Neural cell (in vitro differentiated cells): ENCODE data around the gene ARFGAP3. TPM values are rescaled to one million over a fixed set of nuclear protein-coding genes. Genes with fewer than 3 reads are reported as not detected.

Experiments
- H2AFZ ChIP-seq: fragments of 200-600, 300-800 bp; sonication (generic), shearing (Covaris generic); 2 replicates; pipeline ENCODE4 v1.6.0; 2014; ENCODE audit warnings: low read depth, mild to moderate bottlenecking, antibody characterized with exemption, low read length, moderate library complexity
- H3F3A ChIP-seq: fragments of 200-600 bp; shearing (Covaris generic); 2 replicates; pipeline ENCODE4 v1.6.1; 2016; ENCODE audit warnings: mild to moderate bottlenecking, moderate library complexity, mixed read lengths, antibody characterized with exemption, low read length; ENCODE audit not compliant: insufficient read depth, poor library complexity, severe bottlenecking
- H3K27ac ChIP-seq: fragments of 200-600, 300-800 bp; sonication (generic), shearing (Covaris generic); 2 replicates; pipeline ENCODE4 v1.5.1; 2014; ENCODE audit warnings: mild to moderate bottlenecking, low read length, moderate library complexity
- H3K27me3 ChIP-seq: fragments of 300-800, 200-600 bp; sonication (generic), shearing (Covaris generic); 2 replicates; pipeline ENCODE4 v1.6.0; 2014; ENCODE audit warnings: mild to moderate bottlenecking, low read depth, low read length, moderate library complexity; ENCODE audit not compliant: insufficient read depth
- H3K36me3 ChIP-seq: fragments of 300-800, 200-600 bp; sonication (generic), shearing (Covaris generic); 2 replicates; pipeline ENCODE4 v1.5.1; 2014; ENCODE audit warnings: mild to moderate bottlenecking, antibody characterized with exemption, low read length, moderate library complexity; ENCODE audit not compliant: insufficient read depth
- H3K4me2 ChIP-seq: fragments of 300-800, 200-600 bp; sonication (generic), shearing (Covaris generic); 2 replicates; pipeline ENCODE4 v1.6.0; 2014; ENCODE audit warnings: mild to moderate bottlenecking, low read length
- H3K4me3 ChIP-seq: fragments of 300-800, 200-600 bp; sonication (generic), shearing (Covaris generic); 2 replicates; pipeline ENCODE4 v1.5.1; 2014; ENCODE audit warnings: mild to moderate bottlenecking, low read length, moderate library complexity
- H3K79me2 ChIP-seq: fragments of 200-600 bp; shearing (Covaris generic); replicated peaks from 2 replicates; pipeline ENCODE4 v1.6.0; 2014; ENCODE audit warnings: mild to moderate bottlenecking, low read length, moderate library complexity; ENCODE audit not compliant: insufficient read depth
- H3K9ac ChIP-seq: fragments of 300-800, 200-600 bp; sonication (generic), shearing (Covaris generic); 2 replicates; pipeline ENCODE4 v1.6.1; 2016; ENCODE audit warnings: mild to moderate bottlenecking, low read length, mixed read lengths
- H3K9me2 ChIP-seq: fragments of 200-600 bp; shearing (Covaris generic); 2 replicates; pipeline ENCODE4 v1.6.1; 2016; ENCODE audit warnings: mild to moderate bottlenecking, low read length, mixed read lengths; ENCODE audit not compliant: insufficient read depth
- H3K9me3 ChIP-seq: fragments of 200-600, 300-800 bp; sonication (generic), shearing (Covaris generic); 2 replicates; pipeline ENCODE4 v1.6.1; 2016; ENCODE audit warnings: mild to moderate bottlenecking, mixed run types, low read length, moderate library complexity, mixed read lengths
- H4K20me1 ChIP-seq: fragments of 200-600 bp; shearing (Covaris generic); 2 replicates; pipeline ENCODE4 v1.6.1; 2016; ENCODE audit warnings: mild to moderate bottlenecking, mixed run types; ENCODE audit not compliant: insufficient read depth
- EP300 ChIP-seq: fragments of 450-650 bp; conservative IDR thresholded peaks from 2 replicates; pipeline ENCODE4 v1.6.1; 2014; ENCODE audit warnings: antibody characterized with exemption, mild to moderate bottlenecking, moderate library complexity; ENCODE audit not compliant: poor library complexity, severe bottlenecking
- EZH2 ChIP-seq: fragments of 200-600, 300-800 bp; shearing (Covaris generic), sonication (generic); IDR thresholded peaks from 2 replicates; pipeline ENCODE4 v1.6.1; 2014; ENCODE audit warnings: antibody characterized with exemption, low read length, borderline replicate concordance, mild to moderate bottlenecking; ENCODE audit not compliant: insufficient read depth, poor library complexity, severe bottlenecking
- MXI1 ChIP-seq: fragments of 450-650 bp; conservative IDR thresholded peaks from 2 replicates; pipeline ENCODE4 v1.6.1; 2014; ENCODE audit warnings: antibody characterized with exemption, mild to moderate bottlenecking; ENCODE audit not compliant: poor library complexity, severe bottlenecking
- POLR2AphosphoS5 ChIP-seq: IDR thresholded peaks from 2 replicates; pipeline ENCODE4 v1.6.1; 2012
- RAD21 ChIP-seq: fragments of 450-650 bp; conservative IDR thresholded peaks from 2 replicates; pipeline ENCODE4 v1.6.1; 2014; ENCODE audit warnings: antibody characterized with exemption, mild to moderate bottlenecking, moderate library complexity
- SMC3 ChIP-seq: fragments of 450-650 bp; conservative IDR thresholded peaks from 2 replicates; pipeline ENCODE4 v1.6.1; 2014; ENCODE audit warnings: antibody characterized with exemption, mild to moderate bottlenecking, moderate library complexity; ENCODE audit not compliant: poor library complexity
- TAF1 ChIP-seq: IDR thresholded peaks from 2 replicates; pipeline ENCODE4 v1.6.1; 2012; ENCODE audit warnings: low read depth
- polyA plus RNA-seq: library from polyadenylated mRNA; depleted of rRNA; stranded (reverse); fragments of >200 nt; gene quantifications from 2 replicates; pipeline ENCODE4 v1.2.3, GENCODE V29; 2014
- TF ChIP-seq, protein P1 (sequence below): fragments of 450-650 bp; IDR thresholded peaks from 2 replicates; pipeline ENCODE4 v1.5.1; 2014; ENCODE audit warnings: antibody characterized with exemption, mild to moderate bottlenecking, moderate library complexity; ENCODE audit not compliant: poor library complexity, severe bottlenecking
- TF ChIP-seq, protein P2 (sequence below): IDR thresholded peaks from 2 replicates; pipeline ENCODE4 v1.6.1; 2012; ENCODE audit warnings: borderline replicate concordance

ARFGAP3 gene
- polyA plus RNA-seq, 1 donor from 2014 or later = 80.7 TPM

DNA sequence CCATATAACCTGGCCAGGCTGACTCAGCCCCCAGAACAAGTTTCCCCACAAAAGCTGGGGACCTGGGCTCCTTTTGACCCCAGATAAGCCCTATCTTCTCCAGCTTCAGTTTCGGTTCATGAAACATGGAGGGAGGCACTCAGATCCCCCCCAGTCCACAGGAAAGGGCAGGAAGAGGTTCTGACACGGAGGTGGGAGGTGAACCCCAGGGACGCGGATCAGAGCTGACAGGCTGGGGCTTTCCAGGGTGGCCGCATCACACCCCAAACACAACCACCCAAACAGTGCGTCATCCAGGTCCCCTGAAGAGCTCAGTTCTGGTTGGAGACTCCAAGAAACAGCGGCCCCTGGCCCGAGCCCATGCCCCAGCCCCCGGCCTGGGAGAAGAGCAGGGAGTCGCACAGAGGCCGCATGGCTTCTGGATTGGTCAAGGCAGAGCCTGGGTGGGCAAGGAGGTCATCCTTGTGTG is 92.1 kb downstream of the ARFGAP3 start:
- no peaks in the 10 kb centered on the region for H4K20me1 ChIP-seq
- no peak overlapping the region for H3K9ac ChIP-seq
- no peaks in the 10 kb centered on the region for H3K9me3 ChIP-seq
- no peaks in the 10 kb centered on the region for H3K36me3 ChIP-seq
- no peaks in the 10 kb centered on the region for H3K27me3 ChIP-seq
- no peak overlapping the region for H3K27ac ChIP-seq
- TF ChIP-seq SMC3 (no peak), EZH2 (no peak), RAD21 (no peak), EP300 (no peak), TAF1 (no peak), POLR2AphosphoS5 (no peak), MXI1 (no peak)
- TF ChIP-seq, protein P1, sequence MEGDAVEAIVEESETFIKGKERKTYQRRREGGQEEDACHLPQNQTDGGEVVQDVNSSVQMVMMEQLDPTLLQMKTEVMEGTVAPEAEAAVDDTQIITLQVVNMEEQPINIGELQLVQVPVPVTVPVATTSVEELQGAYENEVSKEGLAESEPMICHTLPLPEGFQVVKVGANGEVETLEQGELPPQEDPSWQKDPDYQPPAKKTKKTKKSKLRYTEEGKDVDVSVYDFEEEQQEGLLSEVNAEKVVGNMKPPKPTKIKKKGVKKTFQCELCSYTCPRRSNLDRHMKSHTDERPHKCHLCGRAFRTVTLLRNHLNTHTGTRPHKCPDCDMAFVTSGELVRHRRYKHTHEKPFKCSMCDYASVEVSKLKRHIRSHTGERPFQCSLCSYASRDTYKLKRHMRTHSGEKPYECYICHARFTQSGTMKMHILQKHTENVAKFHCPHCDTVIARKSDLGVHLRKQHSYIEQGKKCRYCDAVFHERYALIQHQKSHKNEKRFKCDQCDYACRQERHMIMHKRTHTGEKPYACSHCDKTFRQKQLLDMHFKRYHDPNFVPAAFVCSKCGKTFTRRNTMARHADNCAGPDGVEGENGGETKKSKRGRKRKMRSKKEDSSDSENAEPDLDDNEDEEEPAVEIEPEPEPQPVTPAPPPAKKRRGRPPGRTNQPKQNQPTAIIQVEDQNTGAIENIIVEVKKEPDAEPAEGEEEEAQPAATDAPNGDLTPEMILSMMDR = no peak
- TF ChIP-seq, protein P2, sequence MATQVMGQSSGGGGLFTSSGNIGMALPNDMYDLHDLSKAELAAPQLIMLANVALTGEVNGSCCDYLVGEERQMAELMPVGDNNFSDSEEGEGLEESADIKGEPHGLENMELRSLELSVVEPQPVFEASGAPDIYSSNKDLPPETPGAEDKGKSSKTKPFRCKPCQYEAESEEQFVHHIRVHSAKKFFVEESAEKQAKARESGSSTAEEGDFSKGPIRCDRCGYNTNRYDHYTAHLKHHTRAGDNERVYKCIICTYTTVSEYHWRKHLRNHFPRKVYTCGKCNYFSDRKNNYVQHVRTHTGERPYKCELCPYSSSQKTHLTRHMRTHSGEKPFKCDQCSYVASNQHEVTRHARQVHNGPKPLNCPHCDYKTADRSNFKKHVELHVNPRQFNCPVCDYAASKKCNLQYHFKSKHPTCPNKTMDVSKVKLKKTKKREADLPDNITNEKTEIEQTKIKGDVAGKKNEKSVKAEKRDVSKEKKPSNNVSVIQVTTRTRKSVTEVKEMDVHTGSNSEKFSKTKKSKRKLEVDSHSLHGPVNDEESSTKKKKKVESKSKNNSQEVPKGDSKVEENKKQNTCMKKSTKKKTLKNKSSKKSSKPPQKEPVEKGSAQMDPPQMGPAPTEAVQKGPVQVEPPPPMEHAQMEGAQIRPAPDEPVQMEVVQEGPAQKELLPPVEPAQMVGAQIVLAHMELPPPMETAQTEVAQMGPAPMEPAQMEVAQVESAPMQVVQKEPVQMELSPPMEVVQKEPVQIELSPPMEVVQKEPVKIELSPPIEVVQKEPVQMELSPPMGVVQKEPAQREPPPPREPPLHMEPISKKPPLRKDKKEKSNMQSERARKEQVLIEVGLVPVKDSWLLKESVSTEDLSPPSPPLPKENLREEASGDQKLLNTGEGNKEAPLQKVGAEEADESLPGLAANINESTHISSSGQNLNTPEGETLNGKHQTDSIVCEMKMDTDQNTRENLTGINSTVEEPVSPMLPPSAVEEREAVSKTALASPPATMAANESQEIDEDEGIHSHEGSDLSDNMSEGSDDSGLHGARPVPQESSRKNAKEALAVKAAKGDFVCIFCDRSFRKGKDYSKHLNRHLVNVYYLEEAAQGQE = no peak
- H3K9me2 ChIP-seq = no peaks in the 10 kb centered on the region
- H3F3A ChIP-seq = no peaks in the 10 kb centered on the region
- no peaks in the 10 kb centered on the region for H3K79me2 ChIP-seq
- no peak overlapping the region for H3K4me3 ChIP-seq
- no peak overlapping the region for H2AFZ ChIP-seq
- H3K4me2 ChIP-seq = no peak overlapping the region

DNA sequence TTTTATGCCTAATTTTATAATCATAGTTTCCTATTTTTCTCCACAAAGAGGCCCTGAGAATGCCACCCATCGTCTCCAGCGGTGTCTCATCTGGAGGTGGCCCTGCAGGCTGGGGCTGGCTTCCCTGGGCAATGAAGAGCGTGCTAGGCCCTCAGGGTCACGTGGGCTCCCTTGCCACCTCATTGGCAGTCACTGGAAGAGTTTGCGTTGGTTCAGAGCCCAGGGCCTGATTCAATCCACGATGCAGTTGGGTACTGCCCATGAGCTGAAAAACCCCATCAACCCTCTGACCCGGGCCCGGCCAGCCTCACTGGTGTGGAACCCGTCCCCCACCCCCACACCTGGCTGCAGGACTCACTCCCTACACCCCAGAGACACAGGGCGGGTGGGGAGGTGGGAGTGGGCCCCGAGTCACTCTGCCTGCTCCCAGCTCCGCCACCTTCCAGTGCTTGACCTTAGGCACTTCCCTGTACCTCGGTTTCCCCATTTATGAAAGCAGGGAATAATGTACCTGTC is 93.0 kb downstream of the ARFGAP3 start:
- Histone ChIP-seq H3K36me3 (no peaks in the 10 kb centered on the region), H3K4me2 (no peak overlapping the region), H2AFZ (no peak overlapping the region), H3K79me2 (no peaks in the 10 kb centered on the region), H3K27me3 (no peaks in the 10 kb centered on the region), H3K27ac (no peak overlapping the region), H3K9me2 (no peaks in the 10 kb centered on the region), H3K9me3 (no peaks in the 10 kb centered on the region), H4K20me1 (no peaks in the 10 kb centered on the region), H3K4me3 (no peak overlapping the region), H3F3A (no peaks in the 10 kb centered on the region), H3K9ac (no peak overlapping the region)
- TF ChIP-seq EZH2 = no peak
- TF ChIP-seq MXI1 = no peak
- no peak for TF ChIP-seq SMC3
- TF ChIP-seq, protein P1 = no peak
- TF ChIP-seq, protein P2 = no peak
- no peak for TF ChIP-seq POLR2AphosphoS5
- TF ChIP-seq RAD21 = no peak
- TF ChIP-seq EP300 = no peak
- TF ChIP-seq TAF1 = no peak
